Measurements from ENCODE around the gene GALNT17. TPM values are rescaled to one million over a fixed set of nuclear protein-coding genes. Genes with fewer than 3 reads are reported as not detected.

Gene GALNT17
- total RNA-seq, 2 experiments from 2014 or later, result not detected

DNA sequence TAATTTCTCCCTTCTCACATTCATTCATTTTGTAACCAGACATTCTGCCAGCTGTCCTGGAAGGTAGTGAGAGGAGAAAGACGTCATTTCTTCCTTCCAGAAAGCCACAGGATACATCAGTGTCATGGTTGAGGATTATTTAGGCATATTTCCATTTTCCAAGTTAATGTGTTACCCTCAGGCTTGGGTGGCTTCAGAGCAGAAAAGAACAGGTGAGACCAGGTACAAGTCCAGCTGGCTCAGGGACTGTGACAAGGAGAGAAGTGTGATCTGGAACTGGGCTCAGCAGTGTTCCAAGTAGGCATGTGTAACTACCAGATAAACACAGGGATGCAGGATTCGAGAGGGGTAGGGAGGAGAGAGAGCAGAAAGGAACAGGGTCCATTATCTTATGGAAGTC, 386.9 kb downstream of the GALNT17 start:
- peaks cover 7 to 20% of the 10 kb centered on the region in 2 experiments for H3K9me3 ChIP-seq (ENCODE audit: control insufficient read depth in 1 of 2, insufficient read depth in 1 of 2, low read length in 2 of 2)
- H3K27me3 ChIP-seq (ENCODE audit: control insufficient read depth in 1 of 2, insufficient read depth in 2 of 2, low read length in 2 of 2), result no peaks in the 10 kb centered on the region
- TF ChIP-seq, protein P1, sequence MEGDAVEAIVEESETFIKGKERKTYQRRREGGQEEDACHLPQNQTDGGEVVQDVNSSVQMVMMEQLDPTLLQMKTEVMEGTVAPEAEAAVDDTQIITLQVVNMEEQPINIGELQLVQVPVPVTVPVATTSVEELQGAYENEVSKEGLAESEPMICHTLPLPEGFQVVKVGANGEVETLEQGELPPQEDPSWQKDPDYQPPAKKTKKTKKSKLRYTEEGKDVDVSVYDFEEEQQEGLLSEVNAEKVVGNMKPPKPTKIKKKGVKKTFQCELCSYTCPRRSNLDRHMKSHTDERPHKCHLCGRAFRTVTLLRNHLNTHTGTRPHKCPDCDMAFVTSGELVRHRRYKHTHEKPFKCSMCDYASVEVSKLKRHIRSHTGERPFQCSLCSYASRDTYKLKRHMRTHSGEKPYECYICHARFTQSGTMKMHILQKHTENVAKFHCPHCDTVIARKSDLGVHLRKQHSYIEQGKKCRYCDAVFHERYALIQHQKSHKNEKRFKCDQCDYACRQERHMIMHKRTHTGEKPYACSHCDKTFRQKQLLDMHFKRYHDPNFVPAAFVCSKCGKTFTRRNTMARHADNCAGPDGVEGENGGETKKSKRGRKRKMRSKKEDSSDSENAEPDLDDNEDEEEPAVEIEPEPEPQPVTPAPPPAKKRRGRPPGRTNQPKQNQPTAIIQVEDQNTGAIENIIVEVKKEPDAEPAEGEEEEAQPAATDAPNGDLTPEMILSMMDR (IDR thresholded peaks at IDR 0.05), result no peak
- Mint-ChIP-seq H3K4me1 (ENCODE audit: low read depth) (no peaks in the 10 kb centered on the region), H3K27me3 (no peaks in the 10 kb centered on the region), H3K27ac (no peak overlapping the region), H3K9me3 (peaks cover 25% of the 10 kb centered on the region), H3K4me3 (no peak overlapping the region), H3K36me3 (ENCODE audit: low read depth) (peaks cover 3% of the 10 kb centered on the region)
- H3K36me3 ChIP-seq (ENCODE audit: insufficient read depth, low read length), result no peaks in the 10 kb centered on the region
- intact Hi-C loops (cut with DNase I, micrococcal nuclease), result no loop called here
- H3K27ac ChIP-seq (ENCODE audit: low read depth in 1 of 2, low read length in 2 of 2), result no peak overlapping the region
- POLR2A ChIA-PET, result no interaction called here
- H3K4me3 ChIP-seq (ENCODE audit: low read length), result no peak overlapping the region
- DNase-seq (no peak), ATAC-seq (ENCODE audit: poor library complexity) (no peak)
- CTCF ChIA-PET, result no interaction called here
- H3K4me1 ChIP-seq (ENCODE audit: insufficient read depth, low read length), result no peaks in the 10 kb centered on the region

DNA sequence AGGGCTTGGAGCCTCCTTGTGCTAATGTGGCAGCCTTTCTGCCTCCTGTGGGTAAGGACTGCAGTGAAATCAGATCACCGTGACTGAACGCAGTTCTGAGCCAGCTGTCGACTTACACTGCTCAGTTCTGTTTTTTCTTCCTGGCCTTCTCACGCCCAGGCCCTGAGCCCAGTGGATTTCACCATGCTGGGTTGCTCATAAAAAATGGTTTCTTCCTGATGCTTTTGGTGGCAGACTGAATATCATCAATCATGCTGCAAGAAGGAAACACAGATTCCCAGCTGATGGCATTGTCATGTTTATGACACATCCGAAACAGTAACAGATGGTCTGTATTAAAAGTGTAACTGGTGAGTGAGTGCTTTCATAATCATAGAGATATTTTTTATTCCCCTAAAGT, 389.6 kb downstream of the GALNT17 start:
- TF ChIP-seq, protein P1 (IDR thresholded peaks at IDR 0.05), result no peak
- DNase-seq (no peak), ATAC-seq (ENCODE audit: poor library complexity) (no peak)
- H3K4me3 ChIP-seq (ENCODE audit: low read length), result no peak overlapping the region
- intact Hi-C loops (cut with DNase I, micrococcal nuclease), result no loop called here
- ChIA-PET POLR2A (no interaction called here), CTCF (no interaction called here)
- peaks cover 14% of the 10 kb centered on the region for H3K9me3 Mint-ChIP-seq
- H3K27me3 ChIP-seq (ENCODE audit: control insufficient read depth in 1 of 2, insufficient read depth in 2 of 2, low read length in 2 of 2), result no peaks in the 10 kb centered on the region
- peaks cover 7 to 27% of the 10 kb centered on the region in 2 experiments for H3K9me3 ChIP-seq (ENCODE audit: control insufficient read depth in 1 of 2, insufficient read depth in 1 of 2, low read length in 2 of 2)
- H3K36me3 Mint-ChIP-seq (ENCODE audit: low read depth), result peaks cover 3% of the 10 kb centered on the region
- no peaks in the 10 kb centered on the region for H3K4me1 Mint-ChIP-seq (ENCODE audit: low read depth)
- H3K27ac ChIP-seq (ENCODE audit: low read depth in 1 of 2, low read length in 2 of 2), result no peak overlapping the region
- H3K27ac Mint-ChIP-seq, result no peak overlapping the region
- no peaks in the 10 kb centered on the region for H3K36me3 ChIP-seq (ENCODE audit: insufficient read depth, low read length)
- no peaks in the 10 kb centered on the region for H3K4me1 ChIP-seq (ENCODE audit: insufficient read depth, low read length)
- H3K4me3 Mint-ChIP-seq, result no peak overlapping the region
- H3K27me3 Mint-ChIP-seq, result no peaks in the 10 kb centered on the region

DNA sequence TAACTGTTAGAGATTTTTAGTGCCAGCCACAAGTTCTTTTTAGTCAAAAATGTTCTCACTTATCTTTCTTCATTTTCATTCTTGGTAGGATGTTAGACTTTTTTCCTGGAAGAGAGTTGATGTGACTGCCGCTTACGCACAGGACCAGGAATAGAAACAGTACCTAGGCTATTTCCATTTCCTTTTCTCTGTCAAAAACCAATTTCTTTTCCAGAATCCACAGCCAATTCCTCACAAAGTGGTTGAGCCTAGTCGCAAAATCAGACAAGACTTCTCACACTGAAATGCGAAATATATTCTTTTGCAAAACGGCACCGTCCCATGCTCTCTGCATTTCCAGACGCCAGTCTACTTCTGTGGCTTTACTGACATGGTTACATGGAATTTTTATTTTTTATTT, 394.2 kb downstream of the GALNT17 start:
- POLR2A ChIA-PET, result no interaction called here
- H3K4me3 Mint-ChIP-seq, result no peak overlapping the region
- no peak overlapping the region for H3K27ac ChIP-seq (ENCODE audit: low read depth in 1 of 2, low read length in 2 of 2)
- TF ChIP-seq, protein P1 (IDR thresholded peaks at IDR 0.05), result no peak
- no peaks in the 10 kb centered on the region for H3K27me3 ChIP-seq (ENCODE audit: control insufficient read depth in 1 of 2, insufficient read depth in 2 of 2, low read length in 2 of 2)
- CTCF ChIA-PET, result no interaction called here
- no peaks in the 10 kb centered on the region for H3K27me3 Mint-ChIP-seq
- H3K36me3 Mint-ChIP-seq (ENCODE audit: low read depth), result no peaks in the 10 kb centered on the region
- ATAC-seq (ENCODE audit: poor library complexity) (no peak), DNase-seq (no peak)
- H3K4me1 ChIP-seq (ENCODE audit: insufficient read depth, low read length), result no peaks in the 10 kb centered on the region
- intact Hi-C loops (cut with DNase I, micrococcal nuclease), result no loop called here
- H3K4me3 ChIP-seq (ENCODE audit: low read length), result no peak overlapping the region
- no peak overlapping the region for H3K27ac Mint-ChIP-seq
- H3K9me3 Mint-ChIP-seq, result peaks cover 2% of the 10 kb centered on the region
- H3K36me3 ChIP-seq (ENCODE audit: insufficient read depth, low read length), result no peaks in the 10 kb centered on the region
- no peaks in the 10 kb centered on the region for H3K4me1 Mint-ChIP-seq (ENCODE audit: low read depth)
- peaks cover 0 to 16% of the 10 kb centered on the region in 2 experiments for H3K9me3 ChIP-seq (ENCODE audit: control insufficient read depth in 1 of 2, insufficient read depth in 1 of 2, low read length in 2 of 2)
